OCI-LY3 (cell line): Measurements from ENCODE around the gene CACNA1C.

ENCODE experiments used
- CTCF ChIP-seq: fragments of 200-600, 300-600 bp; sonication (generic); IDR thresholded peaks from 2 replicates; pipeline ENCODE4 v1.5.1; 2014; ENCODE audit warnings: antibody characterized with exemption, low read length, low read depth
- EZH2phosphoT487 ChIP-seq: fragments of 200-600 bp; shearing (Covaris generic); IDR thresholded peaks from 2 replicates; pipeline ENCODE4 v1.6.1; 2018; ENCODE audit warnings: antibody characterized with exemption, mixed run types, low read depth

GRCh38 chr12:2574355-2574935 is 521.7 kb downstream of the CACNA1C start:
- TF ChIP-seq CTCF (no peak), EZH2phosphoT487 (no peak)
